ENCODE measurements around the gene LHX3.

Gene LHX3

GRCh38 chr9:136208675-136209074, 3.7 kb upstream of the LHX3 start:
- Histone ChIP-seq H2AFZ (ENCODE audit: low read length) (no peak overlapping the region), H3K36me3 (replicated peaks; ENCODE audit: insufficient read depth, low read length) (no peaks in the 10 kb centered on the region), H3K9me3 (replicated peaks; ENCODE audit: insufficient read depth, low read length) (no peaks in the 10 kb centered on the region), H4K20me1 (ENCODE audit: insufficient read depth, low read length) (no peaks in the 10 kb centered on the region; the same call in 1 of the 2 replicates), H3K27me3 (replicated peaks; ENCODE audit: insufficient read depth, low read length) (peaks cover 9% of the 10 kb centered on the region), H3K27ac (ENCODE audit: low read length) (no peak overlapping the region), H3K4me2 (ENCODE audit: low read depth, low read length) (no peak overlapping the region), H3K9ac (ENCODE audit: low read length) (no peak overlapping the region), H3K79me2 (ENCODE audit: low read length) (no peaks in the 10 kb centered on the region), H3F3A (ENCODE audit: insufficient read depth, low read length) (no peaks in the 10 kb centered on the region), H3K4me3 (ENCODE audit: low read length) (no peak overlapping the region), H3K4me1 (ENCODE audit: low read length) (no peaks in the 10 kb centered on the region), H3K9me2 (replicated peaks; ENCODE audit: insufficient read depth, low read length) (no peaks in the 10 kb centered on the region)
- TF ChIP-seq EZH2phosphoT487 (IDR thresholded peaks at IDR 0.05; ENCODE audit: low read length) = no peak
- TF ChIP-seq CTCF (IDR thresholded peaks at IDR 0.05; ENCODE audit: low read length) = no peak
- DNase-seq = no peak

GRCh38 chr9:136207616-136208015, 2.7 kb upstream of the LHX3 start:
- Histone ChIP-seq H3K9me3 (replicated peaks; ENCODE audit: insufficient read depth, low read length) (no peaks in the 10 kb centered on the region), H3K27ac (ENCODE audit: low read length) (no peak overlapping the region)

GRCh38 chr9:136206602-136207275, 1.8 kb upstream of the LHX3 start:
- Histone ChIP-seq H2AFZ (ENCODE audit: low read length) (no peak overlapping the region), H3K4me3 (ENCODE audit: low read length) (no peak overlapping the region), H3K36me3 (replicated peaks; ENCODE audit: insufficient read depth, low read length) (no peaks in the 10 kb centered on the region), H3K27ac (ENCODE audit: low read length) (no peak overlapping the region), H3K27me3 (replicated peaks; ENCODE audit: insufficient read depth, low read length) (peaks cover 24% of the 10 kb centered on the region), H3F3A (ENCODE audit: insufficient read depth, low read length) (no peaks in the 10 kb centered on the region), H3K9me3 (replicated peaks; ENCODE audit: insufficient read depth, low read length) (no peaks in the 10 kb centered on the region), H3K79me2 (ENCODE audit: low read length) (no peaks in the 10 kb centered on the region), H3K4me1 (ENCODE audit: low read length) (no peaks in the 10 kb centered on the region), H3K9me2 (replicated peaks; ENCODE audit: insufficient read depth, low read length) (no peaks in the 10 kb centered on the region), H3K9ac (ENCODE audit: low read length) (no peak overlapping the region), H3K4me2 (ENCODE audit: low read depth, low read length) (no peak overlapping the region), H4K20me1 (ENCODE audit: insufficient read depth, low read length) (no peaks in the 10 kb centered on the region; the same call in 1 of the 2 replicates)
- TF ChIP-seq CTCF (IDR thresholded peaks at IDR 0.05; ENCODE audit: low read length) (no peak), EZH2phosphoT487 (IDR thresholded peaks at IDR 0.05; ENCODE audit: low read length) (no peak)
- DNase-seq = no peak

More at GRCh38 chr9:136207616-136208015, 2.7 kb upstream of the LHX3 start:
- Histone ChIP-seq H3F3A (ENCODE audit: insufficient read depth, low read length) (no peaks in the 10 kb centered on the region), H3K27me3 (replicated peaks; ENCODE audit: insufficient read depth, low read length) (peaks cover 17% of the 10 kb centered on the region), H2AFZ (ENCODE audit: low read length) (no peak overlapping the region), H3K4me1 (ENCODE audit: low read length) (no peaks in the 10 kb centered on the region), H3K36me3 (replicated peaks; ENCODE audit: insufficient read depth, low read length) (no peaks in the 10 kb centered on the region), H3K9ac (ENCODE audit: low read length) (no peak overlapping the region), H3K79me2 (ENCODE audit: low read length) (no peaks in the 10 kb centered on the region), H3K9me2 (replicated peaks; ENCODE audit: insufficient read depth, low read length) (no peaks in the 10 kb centered on the region), H3K4me2 (ENCODE audit: low read depth, low read length) (no peak overlapping the region), H3K4me3 (ENCODE audit: low read length) (no peak overlapping the region), H4K20me1 (ENCODE audit: insufficient read depth, low read length) (no peaks in the 10 kb centered on the region; the same call in 1 of the 2 replicates)
- no peak for DNase-seq
- no peak for TF ChIP-seq EZH2 (optimal IDR thresholded peaks at IDR 0.05; ENCODE audit: low read depth, low read length)
- TF ChIP-seq CTCF (IDR thresholded peaks at IDR 0.05; ENCODE audit: low read length) = no peak
- no peak for TF ChIP-seq EZH2phosphoT487 (IDR thresholded peaks at IDR 0.05; ENCODE audit: low read length)
